SJSA1 (cell line): ENCODE data around the gene MAPKAP1. TPM values are rescaled to one million over a fixed set of nuclear protein-coding genes. Genes with fewer than 3 reads are reported as not detected.
A peak's percentile ranks its signal among the peaks of the same experiment; 100 is the strongest.

ENCODE experiments used
- DNase-seq, 2 experiments: peaks; one replicate each; pipeline ENCODE4 v3.0.0-alpha.2; 2015 to 2020; ENCODE audit warnings: low spot score in 2 of 2, low read depth in 1 of 2
- H3K27ac ChIP-seq: fragments of 250-450 bp; sonication (Bioruptor Pico); 2 replicates; pipeline ENCODE4 v1.5.1; 2020; ENCODE audit warnings: mild to moderate bottlenecking, moderate library complexity
- H3K27me3 ChIP-seq: fragments of 250-450 bp; sonication (Bioruptor Pico); replicated peaks from 2 replicates; pipeline ENCODE4 v1.5.1; 2020; ENCODE audit warnings: mild to moderate bottlenecking, moderate library complexity
- H3K36me3 ChIP-seq: fragments of 250-450 bp; sonication (Bioruptor Pico); 2 replicates; pipeline ENCODE4 v1.5.1; 2020; ENCODE audit warnings: mild to moderate bottlenecking
- H3K4me1 ChIP-seq: fragments of 250-450 bp; sonication (Bioruptor Pico); replicated peaks from 2 replicates; pipeline ENCODE4 v1.6.1; 2021; ENCODE audit warnings: mild to moderate bottlenecking
- H3K4me3 ChIP-seq: fragments of 250-450 bp; sonication (Bioruptor Pico); 2 replicates; pipeline ENCODE4 v1.5.1; 2020; ENCODE audit warnings: mild to moderate bottlenecking
- H3K9me3 ChIP-seq: fragments of 250-450 bp; sonication (Bioruptor Pico); replicated peaks from 2 replicates; pipeline ENCODE4 v1.5.1; 2020; ENCODE audit warnings: mild to moderate bottlenecking
- total RNA-seq: library from RNA; depleted of rRNA; stranded (reverse); fragments of >200 nt; shearing (Covaris generic); gene quantifications from 2 replicates; pipeline ENCODE4 v1.2.3, GENCODE V29; 2014

MAPKAP1 gene
- total RNA-seq, 1 experiment from 2014 or later: 76.2 TPM

- Histone ChIP-seq H3K4me3 (no peak overlapping the region), H3K36me3 (peaks cover 9% of the 10 kb centered on the region), H3K4me1 (peaks cover 9% of the 10 kb centered on the region), H3K9me3 (peaks cover 5% of the 10 kb centered on the region; the same call in 1 of the 2 replicates), H3K27me3 (no peaks in the 10 kb centered on the region), H3K27ac (peak overlapping the region; percentile 43)
- no peak for DNase-seq
These were observed 245.9 kb downstream of the MAPKAP1 start for GRCh38 chr9:125460883-125461635.

GRCh38 chr9:125460346-125460745 is 246.7 kb downstream of the MAPKAP1 start:
- no peak for DNase-seq
- Histone ChIP-seq H3K4me1 (peaks cover 9% of the 10 kb centered on the region), H3K27me3 (no peaks in the 10 kb centered on the region), H3K27ac (peak overlapping the region; percentile 43), H3K9me3 (peaks cover 9% of the 10 kb centered on the region; the same call in 1 of the 2 replicates), H3K36me3 (peaks cover 15% of the 10 kb centered on the region), H3K4me3 (no peak overlapping the region)

- Histone ChIP-seq H3K27ac (no peak overlapping the region), H3K4me1 (peaks cover 9% of the 10 kb centered on the region), H3K36me3 (peaks cover 16% of the 10 kb centered on the region), H3K27me3 (no peaks in the 10 kb centered on the region), H3K9me3 (peaks cover 9% of the 10 kb centered on the region; the same call in 1 of the 2 replicates), H3K4me3 (no peak overlapping the region)
- DNase-seq: no peak
These were observed 249.7 kb downstream of the MAPKAP1 start for GRCh38 chr9:125457357-125457756.

- H3K36me3 ChIP-seq: peaks cover 17% of the 10 kb centered on the region
- H3K9me3 ChIP-seq: peaks cover 9% of the 10 kb centered on the region; the same call in 1 of the 2 replicates
- no peak for DNase-seq
- no peaks in the 10 kb centered on the region for H3K27me3 ChIP-seq
- peaks cover 6% of the 10 kb centered on the region for H3K4me1 ChIP-seq
- H3K4me3 ChIP-seq: no peak overlapping the region
- H3K27ac ChIP-seq: no peak overlapping the region
These were observed 251.1 kb downstream of the MAPKAP1 start for GRCh38 chr9:125455876-125456275.

GRCh38 chr9:125455132-125455531 is 251.9 kb downstream of the MAPKAP1 start:
- H3K27me3 ChIP-seq: no peaks in the 10 kb centered on the region
- peaks cover 9% of the 10 kb centered on the region; the same call in 1 of the 2 replicates for H3K9me3 ChIP-seq
- H3K4me3 ChIP-seq: no peak overlapping the region
- H3K4me1 ChIP-seq: no peaks in the 10 kb centered on the region
- peaks cover 17% of the 10 kb centered on the region for H3K36me3 ChIP-seq
- H3K27ac ChIP-seq: no peak overlapping the region
- DNase-seq: no peak

- H3K27ac ChIP-seq: no peak overlapping the region
- no peaks in the 10 kb centered on the region for H3K27me3 ChIP-seq
- no peaks in the 10 kb centered on the region for H3K9me3 ChIP-seq
- H3K36me3 ChIP-seq: peaks cover 3% of the 10 kb centered on the region; the same call in 1 of the 2 replicates
- no peaks in the 10 kb centered on the region for H3K4me1 ChIP-seq
- DNase-seq: no peak
- H3K4me3 ChIP-seq: no peak overlapping the region
These were observed 259.7 kb downstream of the MAPKAP1 start for GRCh38 chr9:125447202-125447802.

- Histone ChIP-seq H3K27me3 (no peaks in the 10 kb centered on the region), H3K9me3 (no peaks in the 10 kb centered on the region), H3K36me3 (peaks cover 2% of the 10 kb centered on the region; the same call in 1 of the 2 replicates), H3K4me3 (no peak overlapping the region), H3K4me1 (no peaks in the 10 kb centered on the region), H3K27ac (no peak overlapping the region)
- no peak for DNase-seq
These were observed 260.4 kb downstream of the MAPKAP1 start for GRCh38 chr9:125446561-125447094.

- no peaks in the 10 kb centered on the region for H3K9me3 ChIP-seq
- no peak overlapping the region for H3K27ac ChIP-seq
- DNase-seq: no peak
- H3K4me3 ChIP-seq: no peak overlapping the region
- H3K4me1 ChIP-seq: no peaks in the 10 kb centered on the region
- no peaks in the 10 kb centered on the region for H3K27me3 ChIP-seq
- peaks cover 5% of the 10 kb centered on the region; the same call in 1 of the 2 replicates for H3K36me3 ChIP-seq
These were observed 262.0 kb downstream of the MAPKAP1 start for GRCh38 chr9:125444956-125445506.

GRCh38 chr9:125444166-125444565 is 262.8 kb downstream of the MAPKAP1 start:
- no peaks in the 10 kb centered on the region for H3K9me3 ChIP-seq
- H3K27me3 ChIP-seq: no peaks in the 10 kb centered on the region
- H3K36me3 ChIP-seq: peaks cover 5% of the 10 kb centered on the region; the same call in 1 of the 2 replicates
- H3K4me3 ChIP-seq: no peak overlapping the region
- DNase-seq: no peak
- no peak overlapping the region for H3K27ac ChIP-seq
- H3K4me1 ChIP-seq: no peaks in the 10 kb centered on the region

- no peak for DNase-seq
- no peaks in the 10 kb centered on the region for H3K4me1 ChIP-seq
- H3K4me3 ChIP-seq: no peak overlapping the region
- H3K27ac ChIP-seq: no peak overlapping the region
- H3K9me3 ChIP-seq: no peaks in the 10 kb centered on the region
- peaks cover 5% of the 10 kb centered on the region; the same call in 1 of the 2 replicates for H3K36me3 ChIP-seq
- no peaks in the 10 kb centered on the region for H3K27me3 ChIP-seq
These were observed 263.6 kb downstream of the MAPKAP1 start for GRCh38 chr9:125443367-125443766.

- Histone ChIP-seq H3K4me3 (no peak overlapping the region), H3K36me3 (peaks cover 5% of the 10 kb centered on the region; the same call in 1 of the 2 replicates), H3K27me3 (no peaks in the 10 kb centered on the region), H3K27ac (no peak overlapping the region), H3K9me3 (no peaks in the 10 kb centered on the region), H3K4me1 (no peaks in the 10 kb centered on the region)
- no peak for DNase-seq
These were observed 264.6 kb downstream of the MAPKAP1 start for GRCh38 chr9:125442452-125442851.

GRCh38 chr9:125440411-125440810 is 266.6 kb downstream of the MAPKAP1 start:
- no peaks in the 10 kb centered on the region for H3K4me1 ChIP-seq
- H3K27me3 ChIP-seq: no peaks in the 10 kb centered on the region
- H3K4me3 ChIP-seq: no peak overlapping the region
- H3K27ac ChIP-seq: no peak overlapping the region
- H3K9me3 ChIP-seq: no peaks in the 10 kb centered on the region
- no peak for DNase-seq
- H3K36me3 ChIP-seq: peaks cover 5% of the 10 kb centered on the region; the same call in 1 of the 2 replicates

- H3K27me3 ChIP-seq: no peaks in the 10 kb centered on the region
- H3K4me1 ChIP-seq: no peaks in the 10 kb centered on the region
- peaks cover 5% of the 10 kb centered on the region; the same call in 1 of the 2 replicates for H3K36me3 ChIP-seq
- H3K27ac ChIP-seq: no peak overlapping the region
- no peaks in the 10 kb centered on the region for H3K9me3 ChIP-seq
- DNase-seq: no peak
- no peak overlapping the region for H3K4me3 ChIP-seq
These were observed 267.4 kb downstream of the MAPKAP1 start for GRCh38 chr9:125439434-125440272.
